ENCODE results near the gene NPR3.
A peak's percentile ranks its signal among the peaks of the same experiment; 100 is the strongest.

NPR3 gene

DNA sequence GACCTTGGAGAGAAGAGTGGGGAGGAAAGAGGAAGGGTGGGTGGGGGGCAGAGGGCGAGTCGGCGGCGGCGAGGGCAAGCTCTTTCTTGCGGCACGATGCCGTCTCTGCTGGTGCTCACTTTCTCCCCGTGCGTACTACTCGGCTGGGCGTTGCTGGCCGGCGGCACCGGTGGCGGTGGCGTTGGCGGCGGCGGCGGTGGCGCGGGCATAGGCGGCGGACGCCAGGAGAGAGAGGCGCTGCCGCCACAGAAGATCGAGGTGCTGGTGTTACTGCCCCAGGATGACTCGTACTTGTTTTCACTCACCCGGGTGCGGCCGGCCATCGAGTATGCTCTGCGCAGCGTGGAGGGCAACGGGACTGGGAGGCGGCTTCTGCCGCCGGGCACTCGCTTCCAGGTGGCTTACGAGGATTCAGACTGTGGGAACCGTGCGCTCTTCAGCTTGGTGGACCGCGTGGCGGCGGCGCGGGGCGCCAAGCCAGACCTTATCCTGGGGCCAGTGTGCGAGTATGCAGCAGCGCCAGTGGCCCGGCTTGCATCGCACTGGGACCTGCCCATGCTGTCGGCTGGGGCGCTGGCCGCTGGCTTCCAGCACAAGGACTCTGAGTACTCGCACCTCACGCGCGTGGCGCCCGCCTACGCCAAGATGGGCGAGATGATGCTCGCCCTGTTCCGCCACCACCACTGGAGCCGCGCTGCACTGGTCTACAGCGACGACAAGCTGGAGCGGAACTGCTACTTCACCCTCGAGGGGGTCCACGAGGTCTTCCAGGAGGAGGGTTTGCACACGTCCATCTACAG, 760 bp downstream of the NPR3 start:
- no peak for DNase-seq (ENCODE audit: low spot score)

DNA sequence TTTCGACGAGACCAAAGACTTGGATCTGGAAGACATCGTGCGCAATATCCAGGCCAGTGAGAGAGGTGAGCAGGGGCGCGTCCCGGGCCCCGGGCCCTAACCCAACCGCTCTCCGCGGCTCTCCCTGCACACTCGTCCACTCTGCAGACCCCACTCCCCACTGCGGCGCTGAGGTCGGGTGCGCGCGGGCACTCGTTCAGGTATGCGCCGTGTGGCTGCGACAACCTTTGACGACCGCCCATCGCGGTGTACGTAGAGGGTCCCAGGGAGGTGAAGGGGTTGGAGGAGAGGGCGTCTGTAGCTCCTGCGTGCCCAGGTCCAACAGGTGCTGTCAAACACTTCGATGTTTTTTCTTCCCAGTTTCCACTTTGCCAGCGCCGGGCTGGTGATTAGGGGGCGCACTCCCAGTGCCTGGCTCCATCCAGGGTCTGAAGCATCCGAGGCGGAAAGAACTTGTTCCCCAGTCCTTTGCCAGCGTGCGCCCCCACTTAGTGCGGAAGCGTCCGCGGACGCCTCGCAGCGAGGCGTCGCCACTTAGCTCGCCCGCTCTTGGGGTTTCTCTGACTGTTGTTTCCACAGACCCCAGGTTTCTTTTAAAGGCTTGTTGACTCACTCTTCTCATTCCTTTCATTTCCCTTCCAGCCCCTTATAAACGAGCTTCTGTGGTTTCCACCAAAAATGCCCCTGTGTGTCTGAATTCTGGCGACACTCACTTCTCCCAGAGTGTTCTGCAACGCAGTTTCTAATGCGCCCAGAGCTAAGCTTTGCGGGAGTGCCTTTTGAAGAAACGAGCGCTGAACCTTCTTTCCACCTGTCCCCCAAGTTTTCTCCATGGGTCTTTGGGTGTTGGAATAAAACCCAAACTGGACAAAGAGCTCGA, 1.6 kb downstream of the NPR3 start:
- DNase-seq (ENCODE audit: low spot score) = no peak

DNA sequence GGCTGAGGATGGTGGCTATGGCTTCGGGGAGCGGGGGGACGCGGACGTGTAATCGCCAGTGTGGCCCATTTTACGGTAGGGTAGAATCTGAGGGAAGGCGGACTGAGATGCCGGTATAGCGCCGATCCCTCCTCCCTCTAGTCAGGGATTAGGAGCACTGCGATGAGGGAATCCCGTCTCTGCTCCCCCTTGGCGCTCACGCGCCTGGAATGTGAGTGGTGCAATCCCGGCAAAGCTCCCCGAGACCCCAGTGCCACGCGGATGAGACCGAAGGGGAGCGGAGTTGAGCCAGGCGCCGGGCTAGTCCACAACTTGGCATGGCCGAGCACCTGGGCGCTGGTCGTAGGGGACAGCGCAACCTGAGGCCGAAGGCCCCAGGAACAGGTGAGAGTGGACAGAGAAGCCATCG, 2.2 kb downstream of the NPR3 start:
- DNase-seq (ENCODE audit: low spot score) = no peak

DNA sequence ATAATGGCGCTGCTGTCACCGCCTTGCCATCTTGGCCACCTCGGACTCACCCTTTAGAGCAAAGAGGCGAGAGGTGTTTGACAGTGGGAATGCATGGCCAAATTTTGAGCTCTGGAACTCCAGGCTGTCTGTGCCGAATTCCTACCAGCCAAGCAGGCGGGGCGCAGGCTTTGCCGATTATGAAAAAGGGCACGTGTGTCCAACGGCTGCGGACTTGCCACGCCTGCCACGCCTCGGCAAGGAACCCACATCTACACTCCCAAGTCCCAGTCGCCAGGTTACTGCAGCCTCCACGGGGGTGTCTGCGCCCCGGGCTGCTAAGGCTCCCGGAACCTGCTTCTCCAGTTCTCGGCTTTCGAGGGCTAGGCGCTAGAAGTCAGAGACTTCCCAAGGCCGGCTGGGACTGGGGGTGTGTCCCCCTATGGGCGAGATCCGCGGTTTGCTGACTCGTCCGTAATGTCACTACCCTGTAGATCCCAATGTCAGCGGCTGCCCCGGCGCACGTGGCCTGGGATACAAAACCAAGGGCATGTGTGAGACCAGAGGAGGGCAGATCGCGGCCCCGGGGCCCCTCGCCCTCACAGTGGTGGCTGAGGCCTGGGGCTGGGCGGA, 2.8 kb downstream of the NPR3 start:
- DNase-seq (ENCODE audit: low spot score) = no peak

DNA sequence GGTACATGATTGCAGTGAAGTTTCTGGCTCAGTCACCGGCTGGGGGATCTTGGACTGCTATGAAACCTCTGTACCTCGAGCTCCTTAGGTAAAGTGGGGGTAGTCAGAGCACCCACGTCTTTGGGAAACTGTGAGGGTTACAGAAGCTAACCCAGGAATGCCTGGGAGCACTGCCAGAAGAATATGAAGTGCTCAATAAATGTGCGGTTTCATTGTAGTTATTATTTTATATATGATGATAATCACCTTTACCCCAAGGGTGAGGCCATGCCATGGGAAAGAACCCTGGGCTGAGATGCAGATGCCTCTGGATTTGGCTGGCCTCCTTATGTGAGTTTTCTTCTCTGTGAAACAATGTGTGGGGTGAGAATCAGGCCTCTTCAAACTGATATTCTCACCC, 3.7 kb downstream of the NPR3 start:
- no peak for DNase-seq (ENCODE audit: low spot score)

DNA sequence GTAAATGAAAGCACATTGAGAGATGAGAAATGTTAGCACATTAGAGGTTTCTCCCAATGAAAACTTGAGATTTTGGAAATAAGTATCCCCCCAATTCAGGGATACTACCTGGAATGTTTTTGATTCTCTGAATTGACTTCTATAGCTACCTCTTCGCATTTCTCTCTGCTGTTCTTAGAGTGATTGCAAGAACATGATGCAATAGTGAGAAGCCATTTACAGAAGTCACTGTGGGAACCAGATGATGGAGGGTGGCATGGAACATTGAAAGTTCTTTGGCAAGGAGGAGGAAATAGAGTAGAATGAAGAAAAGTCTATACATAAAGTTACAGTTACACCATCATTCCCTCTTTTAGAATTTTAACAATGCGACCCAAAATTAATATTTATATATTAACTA, 9.2 kb downstream of the NPR3 start:
- DNase-seq (ENCODE audit: low spot score) = no peak

DNA sequence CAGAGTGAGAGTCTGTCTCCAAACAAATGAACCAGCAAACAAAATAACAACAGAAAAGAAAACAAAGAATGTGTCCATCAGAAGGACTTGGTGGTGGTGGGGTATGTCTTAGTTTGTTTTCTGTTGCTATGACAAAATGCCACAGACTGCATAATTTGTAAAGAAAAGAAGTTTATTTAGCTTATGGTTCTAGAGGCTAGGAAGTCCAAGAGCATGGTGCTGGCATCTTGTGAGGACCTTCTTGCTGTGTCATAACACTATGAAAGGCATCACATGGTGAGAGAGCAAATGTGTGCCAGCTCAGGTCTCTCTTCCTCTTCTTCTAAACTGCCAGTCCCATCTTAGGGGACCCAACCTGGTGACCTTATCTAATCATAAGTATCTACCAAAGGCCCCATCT, 10.5 kb downstream of the NPR3 start:
- no peak for DNase-seq (ENCODE audit: low spot score)

DNA sequence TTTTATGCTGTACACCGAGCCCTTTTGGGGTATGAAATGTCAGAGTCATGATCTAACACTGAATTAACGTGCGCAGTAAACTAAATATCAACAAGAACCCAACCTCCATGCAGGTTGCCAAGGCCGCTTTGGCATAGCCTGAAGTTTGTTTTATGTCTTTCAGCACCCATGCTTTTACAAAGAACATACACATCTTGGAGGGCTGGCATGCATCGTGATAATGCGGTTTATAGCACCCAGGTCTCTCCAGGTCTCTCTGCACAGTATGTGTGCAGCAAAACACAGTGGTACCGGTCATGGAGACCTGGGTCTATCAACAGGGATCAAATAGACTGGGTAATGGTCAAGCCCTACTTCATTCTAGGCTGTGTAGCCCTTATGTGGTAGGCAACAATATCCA, 11.8 kb downstream of the NPR3 start:
- DNase-seq (ENCODE audit: low spot score) = no peak

DNA sequence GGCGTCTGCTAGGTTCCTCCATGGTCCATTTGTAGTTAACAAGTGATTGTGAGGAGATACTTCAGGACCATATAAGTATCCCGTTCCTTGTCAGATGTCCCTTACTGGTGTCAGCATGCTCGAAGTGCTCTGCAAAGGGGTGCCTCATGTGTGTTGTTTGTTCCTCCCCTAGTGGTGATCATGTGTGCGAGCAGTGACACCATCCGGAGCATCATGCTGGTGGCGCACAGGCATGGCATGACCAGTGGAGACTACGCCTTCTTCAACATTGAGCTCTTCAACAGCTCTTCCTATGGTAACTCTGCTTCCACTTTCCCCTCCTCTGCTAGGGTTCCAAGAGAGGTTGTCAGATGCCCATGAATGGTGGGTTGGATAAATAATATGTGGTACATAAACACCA, 13.4 kb downstream of the NPR3 start:
- DNase-seq (ENCODE audit: low spot score) = no peak

DNA sequence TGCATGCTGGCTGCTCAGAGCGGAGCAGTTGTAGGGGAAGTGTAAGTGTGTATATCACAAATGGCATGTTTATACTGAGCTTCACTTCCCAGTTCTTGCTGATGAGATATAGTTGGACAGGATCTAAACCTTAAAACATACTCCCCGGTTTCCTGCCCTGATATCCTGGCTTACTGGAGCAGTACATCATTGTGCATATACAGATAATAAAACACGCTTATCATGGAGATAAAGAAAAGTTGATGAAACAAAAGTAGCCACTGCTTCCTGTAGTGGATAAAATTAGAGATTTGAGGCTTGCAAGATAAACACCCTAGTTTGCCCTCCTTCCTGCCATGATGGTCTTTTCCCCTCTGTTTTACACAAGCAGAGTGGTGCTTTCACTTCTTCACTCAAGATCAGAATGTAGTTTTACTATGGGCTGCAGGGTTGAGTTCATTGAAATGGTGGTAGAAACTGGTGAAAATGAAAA, 15.0 kb downstream of the NPR3 start:
- no peak for DNase-seq (ENCODE audit: low spot score)

DNA sequence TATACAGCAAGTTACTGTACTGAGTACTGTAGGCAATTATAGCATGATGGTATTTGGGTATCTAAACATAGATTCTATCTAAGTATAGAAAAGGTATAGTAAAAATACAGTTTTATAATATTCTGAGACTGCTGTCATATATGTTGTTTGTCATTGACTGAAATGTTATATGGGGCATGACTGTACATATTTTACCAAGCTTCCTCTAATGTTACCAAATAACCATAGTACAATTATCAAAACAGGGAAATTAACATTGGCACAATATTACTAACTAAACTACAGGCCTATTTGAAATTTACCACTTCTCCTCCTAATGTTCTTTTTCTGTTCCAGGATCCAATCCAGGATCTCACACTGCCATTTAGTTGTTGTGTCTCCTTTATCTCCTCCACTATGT, 18.5 kb downstream of the NPR3 start:
- no peak for DNase-seq (ENCODE audit: low spot score)

DNA sequence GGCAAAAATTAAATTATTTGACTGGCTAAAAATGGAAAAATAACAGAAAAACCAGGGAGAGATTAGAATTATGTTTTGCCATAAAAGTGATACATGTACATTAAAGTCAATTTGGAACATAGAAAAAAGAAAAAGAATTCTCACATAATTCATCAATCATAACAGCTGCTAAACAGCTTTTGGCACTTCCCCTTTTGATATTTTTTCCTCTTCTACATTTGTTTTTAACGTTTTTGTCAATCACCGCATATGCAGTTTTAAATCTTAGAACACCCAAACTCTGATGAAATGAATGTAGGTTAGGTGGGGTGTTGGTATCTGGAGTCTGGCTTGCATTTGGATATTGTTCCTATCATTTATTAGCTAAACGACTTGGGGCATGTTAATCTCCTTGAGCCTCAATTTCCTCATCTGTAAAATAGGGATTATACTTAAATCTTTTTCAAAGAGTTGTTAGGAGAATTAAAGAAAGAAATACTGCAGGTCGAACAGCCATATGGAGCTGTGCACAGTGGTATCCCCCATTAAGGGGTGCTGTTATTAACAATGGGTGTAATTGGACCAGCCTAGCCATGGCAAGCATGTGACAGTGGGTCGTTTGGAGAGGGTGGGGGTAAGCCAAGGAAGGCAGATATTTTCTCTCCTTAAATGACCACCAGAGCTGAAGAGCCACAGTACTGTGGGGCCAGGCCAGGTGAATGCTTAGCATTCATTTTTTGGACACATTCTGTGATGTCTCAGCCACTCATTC, 22.6 kb downstream of the NPR3 start:
- no peak for DNase-seq (ENCODE audit: low spot score)

DNA sequence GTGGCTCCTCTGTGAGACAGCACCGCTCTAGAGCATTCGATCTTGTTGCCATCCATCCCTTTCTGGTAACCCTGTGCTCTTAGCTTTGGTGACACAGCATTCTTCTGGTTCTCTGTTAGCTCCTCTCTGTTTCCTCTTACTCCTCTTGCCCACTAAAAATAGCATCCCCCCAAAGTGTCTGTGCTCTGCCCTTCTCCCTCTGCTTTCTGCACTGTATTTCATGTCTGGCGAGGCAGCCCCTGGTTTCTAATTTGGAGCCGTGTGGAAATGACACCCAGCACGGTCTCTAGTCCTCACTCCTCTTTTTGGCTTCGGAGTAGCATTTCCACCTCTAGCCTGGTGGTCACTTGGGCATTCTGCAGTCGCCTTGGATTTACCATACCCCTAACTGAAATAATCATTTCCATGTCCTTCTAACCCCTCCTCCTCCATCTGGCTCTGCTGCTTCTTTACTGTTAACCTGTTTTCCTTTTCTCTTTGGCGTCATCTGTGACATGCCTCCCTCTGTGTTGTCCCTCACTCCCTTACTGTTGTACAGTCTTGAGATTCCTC, 23.8 kb downstream of the NPR3 start:
- no peak for DNase-seq (ENCODE audit: low spot score)

DNA sequence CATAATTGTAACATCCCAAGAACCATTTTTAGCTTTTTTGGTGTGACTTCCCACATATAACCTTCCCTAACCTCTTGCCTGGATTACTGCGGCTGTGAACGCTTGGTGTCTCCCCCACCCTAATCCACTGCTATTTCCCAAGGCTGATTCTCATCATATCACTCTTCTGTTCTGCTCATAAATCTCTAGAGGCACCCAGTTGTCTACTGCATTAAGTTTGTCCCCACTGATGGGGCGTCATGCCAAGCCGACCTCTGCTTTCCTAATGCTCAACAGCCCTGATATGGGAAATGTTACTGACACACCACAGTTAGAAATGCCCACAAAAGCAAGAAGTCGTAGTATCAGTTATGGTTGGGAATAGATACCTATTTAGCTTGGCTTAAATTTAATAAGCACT, 24.4 kb downstream of the NPR3 start:
- no peak for DNase-seq (ENCODE audit: low spot score)

DNA sequence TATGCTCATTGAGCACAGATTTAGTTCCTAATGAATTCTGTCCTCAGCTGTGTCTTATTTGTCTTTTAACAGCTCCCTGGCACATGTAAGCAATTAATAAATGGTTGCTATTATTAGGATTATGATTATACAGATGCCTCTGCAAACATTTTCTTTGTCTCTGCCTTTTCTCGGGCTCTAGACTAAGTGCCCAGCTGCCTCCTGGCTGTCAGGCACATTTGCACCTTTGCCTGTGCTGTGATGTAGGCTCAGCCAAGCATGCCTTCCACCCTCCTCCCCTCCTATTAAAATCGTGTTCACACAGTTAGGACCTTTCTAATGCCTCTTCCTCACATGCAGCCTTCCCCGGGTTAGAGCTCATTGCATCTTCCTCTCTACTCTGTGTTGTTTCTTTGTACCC, 25.7 kb downstream of the NPR3 start:
- DNase-seq (ENCODE audit: low spot score) = no peak

DNA sequence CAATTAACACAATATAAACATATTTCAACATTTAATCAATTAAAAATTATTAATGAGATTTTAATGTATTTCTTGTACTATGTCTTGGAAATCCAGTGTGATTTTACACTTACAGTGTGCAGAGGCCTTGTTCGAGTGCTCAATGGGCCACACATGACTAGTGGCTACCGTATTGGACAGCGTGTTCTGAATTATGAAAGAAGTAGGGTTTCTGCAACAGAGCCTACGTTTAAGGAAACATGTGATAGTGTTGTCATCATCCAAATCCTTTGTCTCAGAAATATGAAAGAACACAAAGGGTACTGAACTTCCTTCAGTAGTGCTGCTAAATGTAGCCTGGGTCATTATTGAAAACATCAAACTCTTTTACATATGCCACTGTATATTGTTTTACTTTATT, 29.5 kb downstream of the NPR3 start:
- no peak for DNase-seq (ENCODE audit: low spot score)

DNA sequence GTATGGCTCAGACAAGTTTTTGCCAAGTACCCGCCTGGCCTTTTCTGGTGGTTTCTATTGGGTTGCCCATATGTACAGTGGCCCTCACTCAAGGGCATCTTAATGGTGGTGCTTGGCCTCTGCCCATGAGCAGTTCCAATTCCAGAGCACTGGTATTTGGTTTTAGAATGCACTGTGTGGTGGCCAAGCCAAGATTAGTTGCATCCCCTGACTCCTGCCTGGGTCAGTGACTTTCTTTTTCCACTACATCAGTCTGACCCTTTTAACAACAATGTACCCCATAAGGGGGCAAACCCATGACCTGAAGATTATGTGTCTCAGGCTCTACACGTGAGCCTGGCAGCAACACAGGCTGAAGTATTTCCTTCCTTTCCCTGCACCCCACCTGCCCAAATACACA, 34.2 kb downstream of the NPR3 start:
- no peak for DNase-seq (ENCODE audit: low spot score)

DNA sequence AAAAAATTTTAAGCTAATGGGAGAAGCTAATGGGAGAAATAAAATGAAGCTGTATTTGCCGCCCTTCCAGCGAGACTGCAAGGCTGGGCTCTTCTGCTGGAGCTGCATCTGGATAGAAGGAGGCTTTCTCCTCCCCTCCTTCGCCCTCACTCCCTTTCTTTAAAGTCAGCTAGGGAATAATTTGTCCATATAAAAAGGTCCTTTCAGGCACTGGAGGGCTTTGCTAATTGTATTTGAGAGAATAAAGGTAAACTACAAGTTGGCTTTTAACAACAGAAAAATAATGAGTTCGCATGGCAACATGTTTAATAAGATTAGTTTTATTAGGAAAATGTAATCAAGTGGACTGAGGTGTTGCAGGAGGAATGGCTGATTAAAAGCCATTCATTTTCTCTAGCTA, 41.3 kb downstream of the NPR3 start:
- no peak for DNase-seq (ENCODE audit: low spot score)

DNA sequence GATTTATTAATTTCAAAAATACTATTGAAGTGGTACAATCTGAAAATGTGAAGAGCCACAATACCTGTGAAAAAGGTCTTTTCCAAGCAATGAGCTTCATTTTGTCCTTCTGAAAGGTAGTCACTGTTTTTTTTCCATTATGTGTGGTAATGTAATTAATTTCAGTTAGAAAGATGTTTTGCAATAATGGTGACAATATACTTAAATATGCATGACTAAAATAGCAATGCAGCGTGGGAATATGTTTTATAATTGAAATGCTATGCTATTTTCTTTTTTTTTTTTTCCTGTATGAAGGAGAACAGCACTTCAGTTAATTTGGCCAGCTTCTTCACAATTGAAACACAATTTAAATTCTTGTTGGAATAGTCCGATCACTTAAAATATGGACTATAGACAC, 41.9 kb downstream of the NPR3 start:
- no peak for DNase-seq (ENCODE audit: low spot score)

DNA sequence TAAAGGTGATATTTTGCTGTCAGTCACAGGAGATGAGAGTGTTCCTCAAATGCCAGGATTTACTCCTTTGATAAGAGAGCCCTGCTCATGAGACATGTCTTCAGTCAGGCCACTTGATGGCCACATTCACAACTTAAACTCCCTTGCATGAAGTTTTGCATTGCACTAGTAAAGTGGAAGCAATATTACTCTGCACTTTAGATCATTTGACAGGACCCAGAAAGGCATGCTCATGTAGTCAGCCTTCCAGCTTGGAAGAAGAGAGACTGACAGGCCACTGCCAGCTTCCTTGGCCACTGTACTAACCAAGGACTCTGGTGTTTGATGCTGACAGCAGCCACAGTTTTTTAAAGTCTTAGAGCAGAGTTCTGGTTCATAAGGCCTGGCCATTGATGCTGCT, 42.6 kb downstream of the NPR3 start:
- DNase-seq (ENCODE audit: low spot score) = no peak

DNA sequence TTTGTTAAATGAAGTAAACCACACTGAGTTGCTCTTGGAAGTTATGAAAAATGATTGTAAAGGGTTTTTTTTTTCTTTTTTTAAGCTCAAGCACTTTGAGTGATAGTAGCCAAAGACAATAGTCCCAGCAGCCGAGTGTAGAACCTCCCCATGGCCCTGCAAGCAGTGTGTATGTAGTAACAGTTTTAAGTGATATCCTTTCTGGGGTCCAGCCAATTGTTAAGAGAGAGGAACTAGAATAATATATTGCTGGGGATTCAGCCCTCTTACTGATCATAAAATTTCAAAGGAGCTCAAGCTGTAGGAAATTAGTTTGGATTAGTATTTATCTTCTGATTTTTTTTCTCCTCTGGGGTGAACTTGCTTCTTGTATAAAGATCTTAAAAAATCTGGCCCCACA, 43.2 kb downstream of the NPR3 start:
- no peak for DNase-seq (ENCODE audit: low spot score)

DNA sequence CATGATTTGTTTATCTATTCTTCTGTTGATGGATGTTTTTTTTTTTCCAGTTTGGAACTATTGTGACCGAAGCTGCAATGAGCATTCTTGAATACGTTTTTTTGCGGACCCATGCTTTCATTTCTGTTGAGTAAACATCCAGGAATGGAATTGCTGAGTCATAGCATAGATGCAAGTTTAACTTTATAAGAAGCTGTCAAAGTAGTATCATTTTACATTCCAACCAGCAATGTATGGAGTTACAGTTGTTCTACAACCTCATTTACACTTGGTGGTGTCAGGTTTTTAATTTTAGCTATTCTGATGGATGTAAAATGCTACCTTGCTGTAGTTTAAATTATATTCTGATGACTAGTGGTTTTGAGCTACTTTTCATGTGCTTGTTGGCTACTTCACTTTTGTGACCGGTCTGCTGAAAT, 49.0 kb downstream of the NPR3 start:
- DNase-seq (ENCODE audit: low spot score) = peak; percentile 61

All from hematopoietic multipotent progenitor cell treated with erythropoietin and hydrocortisone succinate and interleukin-3 and kit ligand, for 15 days (in vitro differentiated cells).